GM19455 (cell line): ENCODE measurements around the gene BBS9.
"Not testable (repeated sequence)": the region's sequence is repeated elsewhere in the genome, so short reads cannot be mapped to it uniquely, and the experiment has no call there.

Experiments used
- ATAC-seq: cut with Tn5 transposase; IDR thresholded peaks from one replicate; pipeline ENCODE4 v1.9.1; 2021; ENCODE audit not compliant: unreplicated experiment

Gene BBS9

DNA sequence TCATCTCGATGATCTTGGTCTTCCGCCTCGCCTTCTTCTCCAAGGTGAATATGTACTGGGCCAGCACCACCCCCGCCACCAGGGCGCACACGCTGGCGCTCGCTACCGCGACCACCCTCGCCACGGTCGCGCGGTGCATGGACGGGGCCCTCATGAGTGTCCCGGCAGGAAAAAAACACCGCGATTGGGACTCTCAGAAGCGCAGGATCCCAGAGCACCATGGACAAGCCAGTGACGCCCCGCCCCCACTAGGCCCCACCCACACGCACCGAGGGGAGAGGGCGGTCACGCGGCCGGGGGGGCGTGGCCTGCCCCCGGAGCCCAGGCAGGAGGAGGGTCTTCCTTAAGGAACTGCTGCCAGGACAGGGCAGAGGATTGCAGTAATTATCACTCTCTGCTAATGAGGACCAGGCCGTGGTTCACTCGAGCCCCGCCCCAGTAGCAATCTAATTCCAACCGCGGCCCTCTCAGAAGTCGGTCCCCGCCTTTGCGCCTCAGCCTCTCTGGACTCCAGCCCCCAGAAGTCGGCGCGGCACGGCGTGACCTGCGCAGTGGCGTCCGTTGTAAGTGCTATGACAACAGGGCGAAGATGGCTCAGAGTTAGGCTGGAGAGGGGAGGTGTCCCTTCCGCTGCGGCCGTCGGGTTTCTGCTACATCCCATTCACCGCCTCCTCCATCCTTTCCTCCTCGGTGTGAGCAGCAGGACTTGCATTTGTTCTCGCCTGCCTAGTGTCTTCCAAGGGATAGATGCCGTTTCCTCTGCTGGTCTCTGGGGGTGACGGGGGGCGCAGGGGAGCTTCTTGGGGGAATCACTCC, at the start of gene BBS9:
Gene BBS9, plus strand, starts transcription at position 575 of the 816 bp plus-strand sequence. CDS start 16,689 bp downstream, outside the sequence.
- peak; percentile 100 for ATAC-seq

DNA sequence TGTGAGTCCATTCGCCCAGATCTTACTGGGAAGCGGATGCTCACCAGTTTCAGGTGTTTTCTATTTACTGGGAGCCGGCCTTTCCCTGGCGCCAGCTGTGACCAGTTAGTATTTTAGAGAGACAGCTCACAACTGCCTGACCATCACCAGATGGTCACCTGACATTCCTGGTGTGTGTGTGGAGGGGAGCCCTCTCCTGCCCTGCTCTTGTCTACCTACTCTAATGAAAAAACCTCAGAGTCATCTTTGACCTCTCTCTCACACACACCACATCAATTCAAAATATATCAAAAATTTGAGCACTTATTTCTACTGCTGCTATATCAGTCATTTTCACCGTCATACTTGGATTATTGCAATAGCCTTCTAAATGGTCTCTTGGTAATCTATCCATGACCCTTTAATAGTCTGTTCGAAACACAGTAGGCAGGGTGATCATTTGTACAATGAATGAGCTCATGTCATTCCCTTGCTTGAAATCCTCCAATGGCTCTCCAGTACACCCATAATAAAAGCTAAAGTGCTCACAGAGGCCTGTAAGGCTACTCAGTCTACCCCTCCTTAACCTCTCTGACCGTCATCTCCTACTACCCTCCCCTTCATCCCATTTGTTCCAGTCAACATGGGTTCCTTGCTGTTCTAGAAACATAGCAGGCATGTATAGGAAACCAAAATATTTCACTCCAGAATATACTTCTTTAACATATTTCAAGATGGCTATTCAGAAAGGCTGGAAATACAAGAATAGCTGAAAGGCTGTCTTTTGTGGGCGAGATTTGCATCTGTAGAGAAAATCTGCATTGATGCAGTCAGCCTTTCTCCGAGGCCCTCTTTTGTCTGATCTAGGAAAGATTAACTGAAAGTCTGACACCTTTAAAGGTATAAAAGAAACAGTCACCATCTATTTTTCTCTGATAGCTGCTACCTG, 49.3 kb upstream of the BBS9 start:
- ATAC-seq = no peak

DNA sequence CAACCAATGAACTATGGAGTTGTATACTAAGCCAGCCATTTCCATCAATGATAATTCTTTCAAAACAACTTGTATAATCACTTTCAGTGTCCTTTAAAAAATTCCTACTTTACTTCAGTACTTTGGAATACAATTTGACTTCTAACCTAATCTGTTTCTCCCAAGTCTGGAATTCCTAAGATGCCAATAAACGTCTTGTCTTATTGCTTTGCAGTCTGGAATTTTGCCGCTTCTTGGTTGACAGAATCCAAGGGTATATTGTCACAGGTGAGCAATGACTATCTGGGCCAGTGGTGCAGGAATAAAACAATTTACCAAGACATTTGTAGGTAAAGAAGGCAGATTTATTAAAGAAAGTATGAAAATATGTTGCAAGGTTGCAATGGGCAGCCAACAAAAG, 42.0 kb upstream of the BBS9 start:
- no peak for ATAC-seq

DNA sequence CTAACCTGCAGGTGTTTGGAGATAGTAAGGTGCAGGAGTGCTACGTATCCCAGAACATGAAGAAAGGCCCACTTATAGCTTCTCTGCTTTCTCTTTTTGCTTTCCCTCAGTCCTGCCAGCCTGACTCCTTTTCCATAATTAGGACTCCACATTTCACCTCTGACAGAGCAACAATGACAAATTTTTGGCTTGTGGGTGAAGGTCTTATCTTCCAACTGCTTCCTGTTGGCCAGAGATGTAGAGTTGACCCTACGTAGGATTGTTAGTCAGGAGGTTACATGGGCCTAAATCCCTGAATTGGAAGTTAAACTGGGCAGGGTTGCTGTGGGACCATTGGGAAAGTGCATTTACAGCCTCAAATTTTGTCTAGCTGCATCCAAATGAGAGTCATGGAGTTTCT, 41.5 kb upstream of the BBS9 start:
- ATAC-seq = no peak

DNA sequence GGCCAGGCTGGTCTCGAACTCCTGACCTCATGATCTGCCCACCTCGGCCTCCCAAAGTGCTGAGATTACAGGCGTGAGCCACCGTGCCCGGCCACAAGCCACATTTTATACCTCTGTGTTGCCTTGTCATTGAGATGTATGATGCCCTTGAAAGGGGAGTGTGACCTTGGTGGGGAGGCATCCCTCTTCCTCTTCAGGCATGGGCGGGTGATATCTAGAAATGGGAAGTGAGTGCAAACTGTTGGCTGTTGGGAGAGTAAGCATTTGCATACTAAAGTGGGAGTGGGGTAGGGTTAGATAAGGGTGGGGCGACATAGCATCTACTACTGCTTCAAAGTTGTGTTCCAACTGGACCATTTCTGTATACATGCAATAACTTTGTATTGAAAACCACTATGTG, 40.2 kb upstream of the BBS9 start:
- ATAC-seq = no peak

DNA sequence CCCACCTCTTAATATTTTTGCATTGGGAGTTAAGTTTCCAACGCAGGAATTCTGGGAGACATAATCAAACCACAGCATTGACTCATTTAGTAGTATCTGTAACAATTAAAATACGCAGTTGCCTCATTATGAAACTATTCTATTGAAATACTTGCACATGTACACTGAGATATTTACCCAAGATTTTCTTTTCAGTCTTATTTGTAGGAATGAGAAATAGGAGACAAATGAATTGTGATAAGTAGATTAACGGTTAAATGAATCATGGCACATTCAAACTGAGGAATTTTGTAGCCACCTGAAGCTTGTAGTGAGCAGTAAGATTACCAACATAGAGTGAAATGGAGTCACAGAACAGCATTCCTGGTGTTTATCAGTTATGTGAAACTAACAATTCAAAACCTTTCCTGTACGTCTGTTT, 38.2 kb upstream of the BBS9 start:
- ATAC-seq = no peak

DNA sequence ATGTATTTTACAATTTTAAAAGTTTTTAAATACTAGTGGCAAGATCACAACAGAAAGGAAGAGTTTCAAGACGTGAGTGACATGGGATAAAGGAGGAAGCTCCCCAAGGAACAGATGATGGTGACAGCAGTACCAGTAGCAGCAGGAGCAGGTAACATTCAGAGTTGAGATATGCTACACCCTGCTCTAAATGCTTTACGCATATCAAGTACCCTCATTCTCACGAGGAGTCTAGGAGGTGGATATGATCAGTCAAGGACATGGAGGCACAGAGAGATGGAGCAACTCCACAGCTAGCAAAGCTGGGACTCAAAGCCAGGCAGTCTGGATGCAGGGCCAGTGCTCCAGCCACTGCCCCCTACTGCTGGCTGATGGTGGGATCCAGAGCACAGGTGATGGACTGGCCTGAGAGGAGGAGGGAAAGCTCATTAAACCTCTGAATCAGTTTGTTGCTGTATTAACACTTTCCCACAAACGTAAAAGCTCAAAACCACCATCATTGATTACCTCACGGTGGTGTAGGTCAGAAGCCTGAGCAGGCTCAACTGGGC, 37.6 kb upstream of the BBS9 start:
- ATAC-seq = no peak

DNA sequence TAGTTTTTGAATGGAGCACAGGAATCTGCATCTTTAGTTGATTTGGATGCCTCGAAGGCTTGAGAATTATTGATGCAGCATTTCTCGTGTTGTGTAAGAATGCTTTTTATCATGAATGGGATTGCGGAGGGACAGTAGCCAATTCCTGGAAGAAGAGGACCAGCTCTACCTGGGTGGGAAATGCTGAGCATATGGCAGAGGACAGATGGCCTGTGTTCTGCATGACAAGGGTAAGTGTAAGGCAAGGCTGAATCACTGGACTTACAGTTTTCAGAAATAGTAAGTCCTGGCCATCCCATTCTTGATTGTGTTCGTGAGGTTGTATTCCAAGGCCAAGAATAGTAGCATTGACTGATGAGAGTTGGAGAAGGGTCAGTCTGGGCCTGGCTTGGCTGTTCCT, 36.1 kb upstream of the BBS9 start:
- ATAC-seq = no peak

DNA sequence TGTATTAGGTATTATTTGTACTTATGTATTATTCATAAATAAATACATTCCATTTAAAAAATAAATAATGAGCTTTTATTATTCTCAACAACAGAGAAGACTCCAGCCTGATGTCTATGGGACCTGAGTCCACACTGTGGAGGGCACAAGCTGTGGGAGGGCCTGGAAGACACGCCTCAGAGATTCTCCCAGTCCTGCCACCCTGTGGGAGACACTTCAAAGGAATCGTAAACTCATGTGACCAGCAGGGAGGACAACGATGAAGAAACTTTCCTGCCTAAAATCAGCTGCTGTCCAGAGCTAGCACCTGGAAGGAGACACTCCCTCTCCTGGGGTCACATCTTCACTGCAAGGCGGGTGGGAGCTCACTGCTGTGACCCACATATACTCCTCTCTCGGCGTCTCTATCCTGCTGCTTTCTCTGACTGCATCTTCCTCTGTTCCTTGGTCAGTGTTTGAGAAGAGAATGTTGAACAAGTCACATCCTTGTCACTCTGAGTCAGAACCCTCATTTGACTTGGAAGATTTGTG, 34.6 kb upstream of the BBS9 start:
- not testable (repeated sequence) for ATAC-seq

DNA sequence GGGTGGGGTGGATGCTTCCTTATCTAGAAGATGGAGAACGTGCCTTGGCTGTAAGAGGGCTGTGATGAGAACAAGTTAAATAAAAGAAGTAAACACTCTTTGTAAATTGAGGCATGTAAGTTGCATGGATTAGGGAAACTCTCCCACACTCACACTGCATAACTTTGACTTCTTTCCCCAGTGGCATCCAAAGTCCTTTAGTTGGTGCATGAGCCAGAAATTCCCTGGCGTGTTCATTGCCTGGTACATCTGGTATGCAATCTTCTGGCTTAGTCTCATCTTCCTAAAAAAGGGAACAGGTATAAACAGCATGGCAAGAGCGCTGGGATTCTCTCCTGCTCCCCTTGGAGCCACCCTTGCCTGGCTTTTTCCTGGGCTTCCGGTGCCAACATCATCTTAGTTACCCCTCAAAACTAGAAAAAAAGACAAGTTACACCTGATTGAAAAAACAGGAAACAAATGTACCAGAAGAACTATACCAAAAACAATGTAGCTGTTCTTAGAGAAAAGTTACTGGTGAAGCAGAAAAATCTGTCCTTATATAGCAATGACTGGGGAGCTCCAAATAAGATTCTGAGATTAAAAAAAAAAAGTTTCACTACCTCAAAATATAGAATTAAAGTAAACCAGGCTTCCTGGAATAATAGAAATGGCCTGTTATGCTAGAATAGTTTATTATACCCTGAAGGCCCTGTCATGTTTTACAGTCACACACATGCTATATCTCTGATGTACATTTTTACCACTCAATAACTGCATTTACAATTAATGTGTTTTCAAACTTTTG, 30.0 kb upstream of the BBS9 start:
- ATAC-seq = no peak

DNA sequence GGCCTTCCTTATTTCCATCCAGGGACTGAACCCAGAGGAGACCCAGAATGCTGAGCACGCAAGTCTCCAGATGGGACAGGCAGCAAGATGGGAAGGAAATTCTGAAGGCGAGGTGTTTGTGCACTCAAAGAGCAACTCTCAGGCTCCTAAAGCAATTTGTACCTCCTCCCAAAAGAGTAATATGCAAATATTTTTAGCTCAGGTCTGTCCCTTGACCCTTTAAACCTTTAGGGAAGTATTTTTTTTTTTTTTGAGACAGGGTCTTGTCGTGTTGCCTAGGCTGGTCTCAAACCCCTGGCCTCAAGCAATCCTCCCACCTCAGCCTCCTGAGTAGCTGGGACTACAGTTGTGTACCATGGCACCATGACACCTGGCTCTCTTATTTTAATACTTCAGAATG, 28.6 kb upstream of the BBS9 start:
- no peak for ATAC-seq

DNA sequence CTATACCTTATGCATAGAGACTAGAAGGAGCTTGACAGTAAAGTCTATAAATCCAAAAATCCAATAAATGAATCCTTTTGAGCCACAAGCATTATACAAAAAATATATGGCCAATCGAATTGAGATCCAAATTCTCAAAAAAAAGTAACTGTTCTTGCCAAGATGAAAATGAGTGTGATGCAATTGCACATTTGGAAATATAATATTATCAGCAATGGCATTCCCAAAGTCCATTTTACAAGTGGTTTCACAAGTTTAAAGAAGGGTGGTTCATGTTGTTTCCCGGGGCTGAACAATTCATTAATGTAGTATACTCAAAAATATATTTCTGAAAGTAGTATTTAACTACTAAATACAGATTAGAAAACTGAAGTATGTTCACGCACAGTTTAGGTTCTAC, 27.5 kb upstream of the BBS9 start:
- no peak for ATAC-seq

DNA sequence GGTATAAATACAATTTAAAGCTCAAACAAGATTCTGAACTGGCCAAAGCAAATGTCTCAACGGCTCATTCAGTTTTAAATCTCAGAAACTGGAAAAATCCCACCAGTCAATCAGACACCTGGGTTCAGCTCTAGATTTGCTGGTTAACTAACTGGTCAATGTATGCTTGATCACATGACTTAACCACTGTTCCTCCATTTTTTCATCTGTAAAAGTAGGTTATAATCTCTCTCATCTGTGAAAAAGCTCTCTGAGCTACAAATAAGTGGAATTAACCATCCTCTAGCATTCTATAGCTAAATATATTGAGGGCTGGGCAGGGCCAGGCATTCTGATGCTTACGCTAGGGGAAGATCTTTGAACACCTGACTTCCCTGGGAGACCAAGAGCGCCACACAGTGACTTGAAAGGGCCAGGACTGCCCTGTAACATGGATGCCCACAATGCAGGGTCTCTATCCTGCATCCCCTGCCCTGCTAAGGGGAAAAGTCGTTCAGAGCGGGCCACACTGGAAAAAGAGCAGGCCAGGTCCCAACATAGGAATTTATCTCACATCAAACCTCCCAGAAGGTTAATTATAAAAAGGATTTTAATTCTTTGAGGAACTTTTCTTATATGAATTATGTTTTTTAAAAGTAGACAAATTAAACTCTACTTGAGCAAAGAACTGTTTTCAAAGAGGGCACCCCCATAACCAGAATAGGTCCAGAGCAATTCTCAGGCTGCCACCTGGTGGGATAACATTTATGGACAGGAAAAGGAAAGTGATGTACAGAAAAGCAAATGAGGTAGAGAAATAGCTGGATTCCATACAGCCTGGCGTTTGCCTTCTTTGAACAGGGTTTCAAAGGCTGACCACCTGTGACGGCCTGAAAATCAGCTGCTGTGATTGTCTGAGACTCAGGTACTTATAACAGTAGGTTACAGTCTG, 22.0 kb upstream of the BBS9 start:
- ATAC-seq = no peak

DNA sequence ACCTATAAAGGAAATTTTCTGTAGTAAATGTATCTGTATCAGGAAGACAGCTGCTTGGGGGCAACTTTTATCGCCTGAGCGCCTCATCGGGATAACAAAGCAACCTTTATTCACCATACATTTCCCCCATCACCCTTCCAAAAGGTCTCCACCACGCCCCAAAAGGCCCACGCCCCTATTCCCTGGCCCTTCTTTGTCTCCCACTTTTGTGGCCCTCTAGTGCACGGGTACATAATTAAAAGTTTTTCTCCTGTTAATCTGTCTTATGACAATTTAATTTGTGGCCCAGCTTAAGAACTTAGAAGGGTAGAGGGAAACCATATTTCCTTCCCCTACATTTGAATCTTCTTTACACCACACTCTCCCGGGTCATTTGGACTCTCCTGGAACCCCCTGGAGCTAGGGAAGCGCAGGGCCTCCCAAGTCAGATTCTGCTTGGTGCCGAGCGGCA, 20.8 kb upstream of the BBS9 start:
- ATAC-seq = peak; percentile 15

DNA sequence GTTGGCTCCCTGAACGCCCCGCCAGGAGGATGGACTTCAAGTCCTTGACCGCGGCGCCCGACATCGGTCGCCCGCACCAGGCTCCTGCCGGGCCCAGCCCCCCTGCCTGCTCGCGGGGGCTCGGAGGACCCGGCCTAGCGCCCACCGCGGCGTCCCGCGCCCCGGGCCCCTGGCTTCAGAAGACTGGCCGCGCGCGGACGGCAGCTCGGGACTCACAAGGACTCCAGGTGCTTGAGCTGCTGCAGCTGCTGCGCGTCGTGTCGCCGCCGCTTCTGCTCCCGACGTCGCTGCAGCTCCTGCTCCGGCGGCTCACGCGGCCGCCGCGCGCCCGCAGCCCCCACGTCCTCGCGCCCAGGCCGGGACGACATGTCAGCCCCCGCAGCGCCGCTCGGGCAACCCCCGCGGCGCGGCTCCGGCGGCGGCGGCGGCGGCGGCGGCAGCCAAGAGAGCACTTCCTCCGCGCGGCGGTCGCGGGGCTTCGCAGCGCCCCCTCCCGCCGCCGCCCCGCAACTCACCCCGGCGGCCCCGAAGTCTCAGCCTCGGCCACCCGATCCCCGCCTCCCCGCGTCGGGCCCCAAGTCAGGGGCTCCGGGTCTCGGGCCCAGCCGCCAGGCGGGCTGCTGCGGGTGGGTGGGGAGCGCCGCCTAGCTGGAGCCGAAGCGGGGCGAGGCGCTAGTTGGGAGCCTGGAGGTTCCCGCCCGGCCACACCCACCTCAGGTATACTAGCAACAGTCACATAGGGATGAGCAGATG, 20.2 kb upstream of the BBS9 start, which contains the start of gene RP9:
Gene RP9, minus strand, starts transcription at position 400 of the 753 bp plus-strand sequence. Its CDS starts 32 bp downstream, at position 368.
- ATAC-seq = peak; percentile 94

DNA sequence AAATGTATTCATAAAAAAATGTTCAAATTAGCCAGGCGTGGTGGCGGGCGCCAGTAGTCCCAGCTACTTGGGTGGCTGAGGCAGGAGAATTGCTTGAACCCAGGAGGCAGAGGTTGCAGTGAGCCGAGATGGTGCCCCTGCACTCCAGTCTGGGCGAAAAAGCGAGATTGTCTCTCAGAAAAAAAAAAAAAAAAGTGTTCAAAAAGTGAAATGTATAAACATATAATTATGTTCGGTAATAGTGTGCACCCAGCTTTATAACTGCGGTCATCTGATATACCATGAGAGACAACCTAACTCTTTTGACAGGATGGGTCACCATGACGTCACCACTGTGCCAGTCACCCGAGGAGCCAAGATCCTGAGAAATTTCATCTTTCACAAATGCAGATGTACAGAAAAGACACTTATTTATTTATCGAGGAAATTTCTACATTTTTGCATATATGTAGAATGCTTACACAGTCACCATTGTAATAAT, 19.6 kb upstream of the BBS9 start:
- ATAC-seq = no peak

DNA sequence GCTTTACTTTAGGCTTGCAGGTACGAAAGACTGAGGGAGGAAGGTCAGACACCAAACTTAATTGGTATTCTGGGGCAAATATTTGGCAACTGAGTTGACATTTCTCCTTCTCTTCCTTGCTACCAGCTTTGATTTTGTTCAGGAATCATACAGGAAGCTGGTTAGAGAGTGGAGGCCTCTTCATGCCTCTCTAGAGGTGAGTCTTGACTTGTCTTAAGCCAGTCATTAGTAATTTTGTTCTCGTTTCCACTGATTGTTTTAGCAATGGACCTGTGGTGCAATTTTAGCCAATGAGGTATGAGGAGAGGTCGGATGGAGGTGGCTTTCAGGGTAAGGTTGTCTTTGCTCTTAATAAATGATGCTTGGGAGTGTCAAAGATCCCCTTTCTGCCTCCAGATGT, 17.8 kb upstream of the BBS9 start:
- ATAC-seq = no peak

DNA sequence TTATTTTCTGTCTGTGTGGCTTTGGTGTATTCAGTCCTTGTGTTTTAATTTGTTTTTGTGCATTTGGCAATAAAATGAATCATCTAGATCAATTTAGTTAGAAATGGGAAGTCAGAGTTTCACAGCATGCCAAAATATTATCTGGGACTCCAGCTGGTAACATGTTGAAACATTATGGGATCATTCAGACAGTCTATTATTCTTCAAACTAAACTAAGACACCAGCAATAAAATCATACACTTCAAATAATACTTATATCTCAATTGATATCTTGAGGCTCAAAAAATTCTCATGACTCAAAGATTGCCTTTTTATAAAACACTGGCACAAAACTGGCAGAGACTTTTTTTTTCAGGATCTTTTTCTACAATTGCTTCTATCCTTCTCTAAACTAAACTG, 14.4 kb upstream of the BBS9 start:
- no peak for ATAC-seq
